NCI-H1930 (cell line): ENCODE data around the gene UTP25.
"Not testable (repeated sequence)": the region's sequence is repeated elsewhere in the genome, so short reads cannot be mapped to it uniquely, and the experiment has no call there.

Source experiments
- DNase-seq, 2 experiments: peaks; one replicate each; lab custom pipeline; 2025; lab: John Stamatoyannopoulos, UW

UTP25 gene, protein sequence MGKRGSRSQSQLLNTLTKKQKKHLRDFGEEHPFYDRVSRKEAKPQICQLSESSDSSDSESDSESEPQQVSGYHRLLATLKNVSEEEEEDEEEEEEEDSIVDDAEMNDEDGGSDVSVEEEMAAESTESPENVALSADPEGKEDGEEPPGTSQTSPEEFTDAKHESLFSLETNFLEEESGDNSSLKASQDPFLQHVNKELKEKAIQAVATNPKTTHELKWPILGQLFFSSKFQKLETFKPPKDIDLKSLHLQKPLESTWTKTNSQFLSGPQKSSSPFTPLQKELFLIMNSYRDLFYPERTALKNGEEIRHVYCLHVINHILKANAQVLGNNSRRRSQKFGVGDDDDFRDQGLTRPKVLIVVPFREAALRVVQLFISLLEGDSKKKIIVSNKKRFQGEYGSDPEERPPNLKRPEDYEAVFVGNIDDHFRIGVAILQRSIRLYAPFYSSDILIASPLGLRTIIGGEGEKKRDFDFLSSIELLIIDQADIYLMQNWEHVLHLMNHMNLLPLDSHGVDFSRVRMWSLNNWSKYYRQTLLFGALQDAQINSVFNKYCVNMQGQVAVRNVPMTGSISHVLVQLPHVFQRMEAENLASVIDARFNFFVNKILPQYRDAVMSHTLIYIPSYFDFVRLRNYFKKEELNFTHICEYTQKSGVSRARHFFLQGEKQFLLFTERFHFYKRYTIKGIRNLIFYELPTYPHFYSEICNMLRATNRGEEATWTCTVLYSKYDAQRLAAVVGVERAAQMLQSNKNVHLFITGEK

DNA sequence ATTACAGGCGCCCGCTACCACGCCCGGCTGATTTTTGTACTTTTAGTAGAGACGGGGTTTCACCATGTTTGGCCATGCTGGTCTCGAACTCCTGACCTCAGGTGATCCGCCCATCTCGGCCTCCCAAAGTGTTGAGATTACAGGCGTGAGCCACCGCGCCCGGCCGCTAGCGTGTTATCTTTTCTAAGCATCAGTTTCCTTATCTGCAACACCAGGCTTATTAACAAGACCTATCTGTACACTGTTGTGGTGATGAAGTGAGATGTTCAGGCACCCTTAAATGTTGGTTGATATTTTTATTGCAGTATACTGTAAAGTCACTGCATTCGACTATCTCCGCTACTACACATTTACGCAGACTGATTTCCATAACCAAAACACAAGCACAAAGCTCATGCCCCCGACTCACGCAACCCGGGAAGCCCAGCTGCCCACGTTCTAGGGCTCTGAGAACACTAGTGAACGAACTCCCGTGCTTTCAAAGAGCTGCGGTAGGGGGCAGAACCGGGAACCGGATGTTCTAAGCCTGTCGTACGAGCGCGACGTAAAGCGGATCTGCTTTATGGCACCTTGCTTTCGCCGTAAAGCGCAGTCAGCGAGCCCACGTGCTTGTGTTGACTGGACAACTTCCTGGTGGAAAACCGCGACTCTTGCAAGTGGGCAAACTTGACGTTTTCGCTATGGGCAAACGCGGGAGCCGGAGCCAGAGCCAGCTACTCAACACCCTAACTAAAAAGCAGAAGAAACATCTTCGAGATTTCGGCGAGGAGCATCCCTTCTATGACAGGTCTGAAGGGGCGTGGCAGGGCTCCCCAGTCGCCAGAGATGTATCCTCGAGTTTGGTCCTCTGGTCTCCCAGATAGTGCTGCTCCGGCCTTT is at the start of gene UTP25:
Gene UTP25 (plus strand): TSS at position 589 of the 879 bp plus-strand sequence. CDS start 92 bp downstream, at position 681.
- peak; percentile 93 to 97 for DNase-seq

DNA sequence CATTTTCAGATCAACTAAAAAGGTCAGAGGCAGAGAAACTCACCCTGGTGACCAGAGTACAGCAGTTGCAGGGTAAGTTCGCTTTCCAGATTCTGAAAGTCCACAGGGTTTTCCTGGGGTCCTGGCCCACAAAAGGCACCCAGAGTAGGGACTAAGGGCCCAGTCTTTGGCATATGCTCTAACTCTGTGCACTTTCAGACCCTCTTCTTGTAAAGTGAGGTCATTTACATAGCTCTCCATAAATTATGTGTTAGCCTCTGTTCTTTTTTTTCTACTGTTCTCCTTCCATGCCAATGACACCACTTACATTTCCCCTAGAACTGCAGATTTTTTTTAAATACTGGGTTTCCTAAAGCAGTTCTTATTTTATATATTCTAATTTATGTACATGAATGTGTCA is 49.7 kb upstream of the UTP25 start:
- no peak for DNase-seq

DNA sequence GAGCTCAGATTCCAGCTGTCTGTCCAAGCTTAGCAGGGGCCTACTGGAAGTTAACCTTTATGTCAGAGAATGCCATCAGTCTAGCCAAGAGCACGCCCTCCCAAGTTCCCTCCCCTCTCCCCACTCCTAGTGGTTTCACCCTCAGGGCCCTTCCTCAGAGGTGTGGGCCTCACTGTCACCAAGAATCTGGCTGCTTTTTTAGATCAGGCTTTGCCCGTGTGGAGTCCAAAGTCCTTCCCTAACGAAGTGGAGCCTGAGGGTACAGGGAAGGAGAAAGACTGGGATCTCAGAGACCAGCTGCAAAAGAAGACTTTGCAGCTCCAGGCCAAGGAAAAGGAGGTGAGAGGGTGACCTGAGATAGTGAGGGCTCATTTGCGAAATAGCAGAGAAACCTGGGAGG is 47.5 kb upstream of the UTP25 start:
- DNase-seq: no peak

DNA sequence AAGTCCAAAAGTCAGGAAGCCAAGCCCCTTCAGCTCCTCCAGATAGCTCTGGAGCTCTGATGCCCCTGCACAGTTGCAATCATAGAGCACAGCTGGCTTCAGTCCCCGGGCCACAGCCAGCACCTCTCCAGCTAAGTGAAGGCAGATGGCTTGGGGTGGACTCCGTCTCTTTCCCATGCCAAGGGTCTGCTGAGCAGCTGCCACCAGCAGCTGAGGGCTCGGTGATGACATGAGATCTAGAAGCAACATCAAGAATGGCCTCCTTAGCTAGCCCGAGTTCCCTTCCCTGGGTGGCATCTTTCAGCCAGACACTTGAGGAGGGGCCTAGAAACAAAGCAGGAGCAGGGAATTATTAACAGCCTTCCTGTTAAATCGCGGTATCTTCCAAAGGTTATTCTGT is 44.4 kb upstream of the UTP25 start:
- DNase-seq: no peak

DNA sequence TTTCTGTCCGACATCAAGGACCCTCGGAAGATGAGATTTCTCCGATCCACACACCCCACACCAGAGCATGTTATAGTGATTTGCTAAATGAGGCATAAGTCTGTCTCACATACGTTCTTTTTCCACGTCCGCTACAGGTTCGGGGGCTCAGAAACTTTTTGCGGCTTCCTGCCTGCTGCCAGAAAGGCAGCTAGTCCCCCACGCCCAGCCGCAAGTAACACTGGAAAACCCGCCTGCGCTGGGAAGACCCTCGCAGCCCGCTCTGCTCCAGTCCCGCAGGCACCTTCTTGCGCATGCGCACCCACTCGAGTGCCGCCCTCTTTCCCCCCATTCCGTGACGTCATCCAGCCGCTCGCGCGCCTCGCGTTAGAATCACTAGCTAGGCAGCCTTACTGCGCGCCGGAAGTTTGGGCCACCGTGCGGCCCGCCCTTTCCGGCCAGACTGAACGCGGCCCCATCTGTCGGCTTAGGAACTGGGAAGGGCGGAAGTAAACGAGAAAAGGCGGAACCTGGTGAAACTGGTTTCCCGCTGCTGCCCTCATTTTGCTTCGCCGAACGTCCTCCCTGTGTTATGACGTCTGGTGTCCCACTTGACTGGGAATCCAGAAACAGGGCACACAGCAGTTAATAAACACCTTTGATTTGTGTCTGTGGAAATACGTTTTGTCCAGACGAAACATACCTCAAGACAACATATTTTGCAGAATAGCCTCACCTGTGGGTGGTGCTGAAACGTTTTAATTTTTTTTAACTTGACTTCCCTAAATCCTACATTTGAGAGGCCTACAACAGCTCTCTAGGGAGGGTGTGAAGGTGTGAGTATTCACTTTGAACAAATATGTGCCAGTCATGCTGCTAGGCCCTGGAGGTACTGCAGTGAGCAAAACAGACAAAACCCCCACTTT is 43.3 kb upstream of the UTP25 start, which contains the start of gene C1orf74:
Gene C1orf74 (minus strand): TSS at position 295 of the 905 bp plus-strand sequence. CDS start 925 bp downstream, outside the sequence.
- peak; percentile 95 to 99 for DNase-seq

DNA sequence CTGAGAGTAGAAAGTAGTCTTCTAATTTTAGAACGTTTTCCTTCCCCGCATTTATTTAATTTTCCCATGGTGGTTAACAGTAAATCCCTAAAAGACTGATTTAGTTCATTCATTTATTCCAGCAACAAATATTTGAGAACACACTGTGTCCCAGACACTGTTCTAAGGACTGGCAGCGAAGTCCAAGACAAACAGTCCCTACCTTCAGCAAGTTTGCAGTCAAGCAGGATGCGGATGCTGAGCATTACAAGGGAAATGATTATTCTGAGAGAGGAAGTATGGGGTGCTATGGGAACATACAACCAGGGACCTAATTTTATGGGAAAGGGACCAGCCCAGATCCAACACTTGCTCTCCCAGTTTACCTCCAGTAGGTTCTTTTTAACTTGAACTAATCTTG is 42.2 kb upstream of the UTP25 start:
- no peak for DNase-seq

DNA sequence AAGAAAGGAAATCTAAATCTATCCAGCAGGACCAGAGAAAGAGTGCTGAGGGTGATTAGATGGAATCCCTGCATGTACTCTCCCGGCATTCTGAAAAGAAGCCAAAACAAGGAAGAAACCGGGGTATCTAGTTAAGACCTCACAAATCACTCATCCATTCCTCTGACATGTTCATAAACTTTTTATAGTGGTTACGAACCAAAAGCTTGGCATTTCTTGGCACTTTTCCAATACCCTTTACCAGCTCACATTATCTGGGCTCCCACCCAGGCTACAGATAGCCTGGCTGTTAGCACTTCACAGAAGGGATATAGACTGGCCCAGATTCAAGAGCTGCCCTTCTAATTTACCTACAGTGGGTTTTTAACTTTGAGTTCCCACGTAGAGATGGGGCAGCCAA is 41.6 kb upstream of the UTP25 start:
- no peak for DNase-seq

DNA sequence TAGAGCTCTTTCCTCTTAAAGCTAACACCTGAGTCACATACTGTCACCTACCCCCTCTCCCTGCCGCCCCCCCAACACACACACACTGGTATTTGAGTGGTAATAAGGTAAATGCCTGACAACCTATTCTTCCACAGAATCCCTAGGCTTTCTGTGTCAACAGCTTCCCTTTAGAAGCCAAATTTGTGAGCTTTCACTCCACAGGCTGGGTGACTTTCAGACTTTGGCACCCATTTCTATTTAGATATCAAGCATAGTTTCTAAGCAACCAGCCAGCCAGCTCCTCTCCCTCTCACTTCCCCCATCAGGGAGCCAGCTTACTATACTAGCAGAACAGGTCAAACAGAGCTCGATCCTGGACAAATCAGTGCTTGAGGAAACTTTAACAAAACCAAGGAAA is 40.2 kb upstream of the UTP25 start:
- DNase-seq: no peak

DNA sequence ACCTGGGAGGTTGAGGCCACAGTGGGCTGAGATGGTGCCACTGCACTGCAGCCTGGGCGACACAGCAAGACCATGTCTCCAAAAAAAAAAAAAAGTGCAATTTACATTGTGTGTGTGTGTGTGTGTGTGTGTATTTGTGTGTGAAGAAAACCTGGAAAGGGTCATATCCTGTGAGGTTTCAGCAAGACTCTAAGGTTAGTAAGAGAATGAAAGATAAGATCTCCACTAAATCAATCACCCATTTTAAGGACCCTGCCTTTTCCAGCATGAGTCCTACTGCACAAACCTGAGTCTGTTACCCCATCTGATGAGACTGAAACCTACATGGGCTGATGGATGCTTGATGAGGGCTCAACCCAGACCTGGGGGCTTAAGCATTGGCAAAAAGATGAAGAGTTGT is 38.5 kb upstream of the UTP25 start:
- no peak for DNase-seq

DNA sequence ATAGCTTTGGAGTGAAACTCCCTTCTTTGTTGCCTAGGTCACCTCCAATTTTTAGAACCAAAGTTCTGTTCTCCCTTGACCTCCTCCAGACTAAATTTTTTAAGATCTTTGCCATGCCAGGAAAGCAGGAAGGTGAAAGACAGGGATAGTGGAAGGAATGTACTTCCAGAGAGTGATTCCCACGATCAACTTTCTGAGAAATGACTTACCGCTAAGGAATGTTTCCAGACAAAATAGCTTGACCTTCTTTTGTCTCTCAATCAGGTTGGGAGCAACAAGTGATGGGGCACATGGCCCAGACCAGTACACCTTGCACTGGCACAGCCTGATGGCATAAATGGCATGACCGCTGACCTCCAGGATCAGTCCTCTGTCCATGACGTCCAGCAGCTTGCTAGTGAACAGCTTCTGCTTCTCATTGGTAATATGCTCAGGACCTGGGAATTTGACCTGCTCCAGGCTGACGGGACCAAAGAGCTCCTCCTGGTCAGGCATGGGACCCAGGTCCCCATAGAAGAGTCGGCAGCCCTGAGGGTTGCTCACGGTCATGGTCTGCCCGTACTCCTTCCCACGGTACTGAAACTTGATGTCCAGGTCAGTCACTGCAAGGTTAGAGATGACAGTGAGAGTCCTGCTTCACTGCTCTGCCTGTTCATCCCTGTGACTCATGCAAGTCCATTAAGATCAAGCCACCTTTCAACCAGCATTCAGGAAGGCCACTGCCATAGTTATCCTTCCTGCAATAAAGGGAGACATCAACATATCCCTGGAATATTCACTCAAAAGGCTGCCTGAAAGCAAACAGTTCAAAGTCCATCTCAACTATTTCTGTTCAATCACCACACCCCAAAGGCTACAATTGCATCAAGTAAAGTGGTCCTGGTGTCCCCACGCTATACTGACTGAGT is 37.2 kb upstream of the UTP25 start:
- no peak for DNase-seq

DNA sequence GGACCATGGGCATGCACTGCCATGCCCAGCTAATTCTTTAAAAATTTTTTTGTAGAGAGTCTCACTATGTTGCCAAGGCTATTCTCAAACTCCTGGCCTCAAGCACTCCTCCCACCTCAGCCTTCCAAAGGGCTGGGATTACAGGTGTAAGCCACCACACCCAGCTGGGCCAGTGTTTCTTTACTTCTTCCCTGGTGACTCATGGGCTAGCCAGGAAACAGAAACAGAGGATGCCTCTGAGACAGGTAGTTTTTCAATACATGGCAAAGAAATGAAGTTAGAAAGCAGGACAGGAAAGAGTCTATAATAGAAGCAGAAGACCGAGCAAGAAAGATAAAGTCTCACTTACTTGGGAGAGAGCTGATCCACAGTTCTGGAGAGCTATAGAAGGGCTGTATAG is 35.9 kb upstream of the UTP25 start:
- DNase-seq: no peak

DNA sequence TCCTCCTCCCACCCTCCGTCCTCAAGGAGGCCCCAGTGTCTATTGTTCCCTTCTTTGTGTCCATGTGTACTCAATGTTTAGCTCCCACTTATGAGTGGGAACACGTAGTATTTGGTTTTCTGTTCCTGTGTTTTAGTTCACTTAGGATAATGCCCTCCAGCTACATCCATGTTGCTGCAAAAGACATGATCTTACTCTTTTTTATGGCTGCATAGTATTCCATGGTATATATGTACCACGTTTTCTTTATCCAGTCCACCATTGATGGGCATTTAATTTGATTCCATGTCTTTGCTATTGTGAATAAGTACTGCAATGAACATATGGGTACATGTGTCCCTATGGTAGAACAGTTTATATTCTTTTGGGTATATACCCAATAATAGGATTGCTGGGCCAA is 34.1 kb upstream of the UTP25 start:
- not testable (repeated sequence) for DNase-seq

DNA sequence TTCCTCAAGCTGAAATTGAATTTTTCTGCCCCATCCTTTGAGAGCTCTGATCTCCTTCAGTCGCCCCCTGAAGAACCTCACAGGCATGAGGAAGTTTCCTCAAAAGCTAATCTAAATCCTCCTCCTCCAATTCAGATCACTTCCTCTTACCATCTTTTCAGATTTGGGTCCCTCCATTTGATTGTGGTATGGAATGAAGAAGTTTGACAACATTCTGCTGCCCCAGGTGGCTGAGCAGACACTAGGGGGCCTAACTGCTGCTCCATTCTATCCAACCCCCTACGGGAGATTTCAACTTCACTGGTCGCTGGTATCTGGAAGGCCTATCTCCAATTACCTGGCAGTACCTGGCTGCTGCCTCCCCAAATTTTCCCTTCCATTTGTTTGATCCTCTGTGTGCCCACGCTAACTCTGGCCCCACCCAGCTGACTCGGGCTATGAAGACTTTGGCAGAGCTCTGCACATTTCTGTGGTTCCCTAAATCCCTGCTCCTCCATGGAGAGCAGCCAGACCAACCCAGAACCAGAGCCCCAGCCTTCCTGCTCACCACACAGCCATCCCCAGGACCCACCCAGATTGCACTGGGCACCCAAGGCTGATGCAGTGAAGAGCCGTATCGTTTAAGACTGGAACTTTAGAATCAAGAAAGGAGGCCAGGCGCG is 29.7 kb upstream of the UTP25 start:
- DNase-seq: no peak

DNA sequence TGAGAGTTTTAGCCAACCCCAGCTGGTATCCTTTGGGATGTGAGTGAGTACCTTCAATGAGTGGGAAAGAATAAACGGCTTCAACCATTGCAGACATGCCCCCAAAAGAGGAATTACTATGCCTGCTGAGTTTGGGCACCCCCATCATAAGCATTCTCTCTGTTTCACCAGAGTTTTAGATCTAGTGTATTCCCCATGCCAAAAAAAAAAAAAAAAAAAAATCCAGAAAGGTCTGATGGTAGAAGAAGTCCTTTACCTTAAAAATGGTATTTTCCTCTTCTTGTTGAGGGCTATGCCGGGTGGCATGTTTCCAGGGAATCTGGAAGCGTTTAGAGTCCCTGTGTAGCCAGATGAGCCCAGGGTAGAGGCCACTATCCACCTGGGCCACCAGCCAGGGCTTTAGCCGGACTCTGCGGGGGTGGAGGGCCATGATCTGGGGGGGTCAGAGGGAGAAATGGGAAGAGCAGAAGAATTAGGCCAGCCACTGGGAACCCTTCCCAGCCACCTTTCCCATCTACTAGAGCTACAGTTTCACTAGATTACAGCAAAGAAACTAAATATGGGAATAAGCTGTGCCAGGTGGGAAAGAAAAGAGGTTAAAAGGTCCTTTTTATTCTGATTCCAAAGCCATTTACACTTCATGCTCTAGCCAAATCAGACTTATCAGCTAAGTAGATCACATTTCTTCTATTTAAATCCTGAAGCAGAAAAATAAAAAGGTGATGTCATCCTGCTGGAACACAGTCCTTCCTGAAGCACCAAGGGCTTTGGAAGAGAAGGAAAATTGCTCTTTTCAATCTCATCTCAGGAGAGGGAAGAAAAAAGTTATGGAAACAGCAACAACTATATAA is 26.6 kb upstream of the UTP25 start:
- no peak for DNase-seq

DNA sequence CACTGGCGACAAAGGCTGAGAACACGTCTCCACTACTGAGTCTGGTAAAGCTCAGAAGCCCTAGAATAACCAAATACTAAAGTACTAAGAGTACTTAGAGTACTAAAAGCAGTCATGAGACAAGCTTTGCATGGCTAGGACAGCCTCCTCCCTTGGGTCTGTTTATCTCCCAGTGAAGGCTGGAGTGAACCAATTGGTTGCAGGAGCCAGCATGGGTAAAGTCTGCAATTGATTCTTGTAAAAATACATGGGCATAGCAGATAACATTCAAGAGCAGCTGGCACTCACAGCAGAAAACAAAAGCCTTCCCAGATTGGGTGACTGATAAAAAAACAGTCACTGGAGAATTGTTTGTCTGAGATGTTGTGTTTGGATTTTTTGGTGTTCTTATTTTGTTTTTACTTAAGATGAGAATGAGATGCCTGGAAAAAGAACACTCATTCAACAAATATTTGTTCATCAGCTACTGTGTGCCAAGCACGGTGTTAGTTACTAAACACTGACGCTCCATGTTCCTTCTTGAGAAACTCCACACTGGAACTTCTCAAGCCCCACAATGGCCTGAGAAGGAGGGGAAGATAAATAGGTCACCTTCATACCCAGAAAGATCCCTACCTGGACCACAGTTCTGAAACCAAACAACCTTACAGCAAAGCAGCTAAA is 25.5 kb upstream of the UTP25 start:
- no peak for DNase-seq

DNA sequence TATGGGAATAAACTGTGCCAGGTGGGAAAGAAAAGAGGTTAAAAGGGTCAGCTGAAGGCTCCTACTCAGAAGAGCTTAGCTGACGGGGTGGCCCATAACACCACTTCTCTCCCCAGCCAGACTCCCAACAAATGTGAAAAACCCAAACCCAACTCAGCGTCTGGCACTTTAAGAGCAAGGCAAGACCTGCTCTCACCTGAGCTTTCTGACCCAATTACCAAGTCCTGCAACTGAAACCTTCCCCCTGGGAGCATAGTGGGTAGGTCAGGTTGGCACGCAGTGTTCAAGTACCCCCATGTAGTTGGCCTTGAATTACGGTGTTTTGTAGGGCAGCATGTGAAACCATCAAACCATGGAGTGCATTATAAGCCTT is 25.0 kb upstream of the UTP25 start:
- no peak for DNase-seq

DNA sequence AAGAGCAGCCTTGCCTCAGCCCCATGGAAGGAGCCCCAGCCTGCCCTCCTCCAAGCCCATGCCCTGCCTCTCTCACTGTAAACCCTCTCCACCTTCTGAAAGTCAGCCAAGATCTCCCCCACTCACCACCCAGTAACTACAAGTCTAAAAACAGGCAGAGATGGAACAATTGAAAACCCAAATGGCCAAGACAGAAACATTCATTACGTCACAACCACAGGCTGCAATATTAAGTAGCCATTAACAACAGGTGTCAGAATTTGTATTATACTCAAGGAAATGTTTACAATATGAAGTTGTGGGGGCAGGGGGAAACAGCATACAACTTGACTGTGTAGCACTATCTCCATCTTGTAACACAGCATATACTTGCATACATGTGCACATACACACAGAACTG is 24.2 kb upstream of the UTP25 start:
- DNase-seq: no peak

DNA sequence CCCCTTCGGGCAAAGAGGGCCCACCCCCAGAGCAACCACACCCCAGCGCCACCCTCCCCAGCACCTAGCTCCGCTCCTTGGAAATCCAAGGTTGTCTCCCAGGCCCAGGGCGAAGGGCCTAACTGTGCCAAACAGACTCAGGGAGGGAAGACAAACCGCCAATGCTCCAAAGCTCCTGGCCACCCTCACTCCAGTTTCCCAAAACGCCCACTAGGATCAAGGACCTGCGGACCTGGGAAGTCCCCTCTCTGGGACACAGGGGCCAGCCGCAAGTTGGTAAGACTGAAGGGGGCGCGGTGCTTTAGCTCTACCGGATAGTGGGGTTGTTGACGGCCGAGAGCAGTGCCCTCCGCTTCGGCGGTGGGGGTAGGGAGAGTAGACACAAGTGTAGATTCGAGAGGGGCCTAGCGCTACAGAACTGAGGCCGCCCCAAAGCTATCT is 22.4 kb upstream of the UTP25 start:
- no peak for DNase-seq
